Activated CD4-positive, alpha-beta T cell treated with anti-CD3 and anti-CD28 coated beads, Interleukin-2, amount 50 U/mL, for 48 hours (primary cell): ENCODE data around the gene IPO7.
"Not testable (repeated sequence)": the region's sequence is repeated elsewhere in the genome, so short reads cannot be mapped to it uniquely, and the experiment has no call there.

Experiments
- DNase-seq, 2 experiments: peaks; one replicate each; pipeline ENCODE4 v3.0.0-alpha.2; 2020

Gene IPO7

GRCh38 chr11:9399466-9399865, 15.0 kb downstream of the IPO7 start:
- DNase-seq: no peak

DNA sequence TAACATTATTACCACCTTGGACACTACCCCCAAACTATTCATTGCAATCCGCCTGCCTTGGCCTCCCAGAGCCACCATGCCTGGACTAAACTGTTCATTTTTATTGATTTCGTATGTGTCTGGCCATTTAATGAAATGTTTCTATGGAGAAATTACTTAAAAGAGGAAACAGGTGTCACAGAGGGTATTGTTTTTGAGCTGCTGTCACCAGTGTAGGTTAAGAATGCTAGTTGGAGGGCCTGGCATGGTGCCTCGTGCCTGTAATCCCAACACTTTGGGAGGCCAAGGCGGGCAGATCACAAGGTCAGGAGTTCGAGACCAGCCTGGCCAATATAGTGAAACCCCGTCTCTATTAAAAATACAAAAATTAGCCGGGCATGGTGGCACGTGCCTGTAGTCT, 17.4 kb downstream of the IPO7 start:
- not testable (repeated sequence) for DNase-seq

GRCh38 chr11:9428706-9429105, 44.3 kb downstream of the IPO7 start:
- no peak for DNase-seq

DNA sequence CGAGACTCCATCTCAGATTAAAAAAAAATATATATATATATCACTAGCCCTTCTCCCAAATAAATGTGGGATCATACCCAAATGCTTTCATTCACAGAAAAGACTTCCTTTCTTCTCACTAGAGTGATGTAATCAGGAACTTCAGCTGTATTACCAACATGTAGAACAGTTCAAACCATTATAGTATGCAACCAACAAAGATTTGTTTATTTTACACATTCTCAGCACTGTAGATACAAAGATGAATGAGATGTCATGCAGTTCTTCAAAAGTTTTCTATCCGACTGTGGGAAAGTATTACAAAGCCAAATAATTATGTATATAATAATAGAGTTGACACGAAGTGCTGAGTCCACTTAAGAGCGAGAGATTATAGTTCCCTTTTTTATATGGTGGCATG, 54.2 kb downstream of the IPO7 start:
- no peak for DNase-seq

DNA sequence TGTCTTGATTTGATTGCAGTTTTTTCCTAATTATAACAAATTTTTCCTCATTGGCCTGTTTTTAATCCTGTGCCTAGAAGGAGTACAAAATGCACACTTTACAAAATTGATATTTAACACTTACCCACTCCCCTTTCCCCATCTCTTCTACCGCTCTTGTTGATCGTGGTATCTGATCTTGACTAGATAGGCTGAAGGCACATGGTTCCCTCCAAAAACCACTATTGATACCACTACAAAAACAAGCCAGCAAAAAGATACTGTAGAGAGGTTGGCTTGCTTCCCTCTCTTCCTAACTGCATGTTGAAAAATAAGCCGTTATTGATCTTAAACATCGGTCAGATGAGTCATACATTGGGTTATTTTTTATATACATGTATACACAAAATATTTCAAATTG, 61.8 kb downstream of the IPO7 start:
- DNase-seq: no peak

GRCh38 chr11:9448576-9449352, 64.3 kb downstream of the IPO7 start:
- DNase-seq: no peak

DNA sequence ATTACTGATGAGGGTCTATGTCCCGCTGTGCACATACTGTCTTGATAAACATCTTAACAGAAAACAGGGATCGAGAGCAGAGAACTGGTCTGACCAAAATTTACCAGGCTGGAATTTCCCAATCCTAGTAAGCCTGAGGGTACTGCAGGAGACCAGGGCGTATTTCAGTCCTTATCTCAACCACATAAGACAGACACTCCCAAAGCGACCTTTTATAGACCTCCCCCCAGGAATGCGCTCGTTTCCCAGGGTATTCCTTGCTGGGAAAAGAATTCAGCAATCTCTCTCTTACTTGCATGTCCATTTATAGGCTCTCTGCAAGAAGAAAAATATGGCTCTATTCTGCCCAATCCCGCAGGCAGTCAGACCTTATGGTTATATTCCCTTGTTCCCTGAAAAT, 67.6 kb downstream of the IPO7 start:
- DNase-seq: not testable (repeated sequence)

GRCh38 chr11:9455722-9456121, 71.3 kb downstream of the IPO7 start:
- DNase-seq: no peak

GRCh38 chr11:9459667-9460321, 75.3 kb downstream of the IPO7 start:
- peak; percentile 38 to 51 for DNase-seq

DNA sequence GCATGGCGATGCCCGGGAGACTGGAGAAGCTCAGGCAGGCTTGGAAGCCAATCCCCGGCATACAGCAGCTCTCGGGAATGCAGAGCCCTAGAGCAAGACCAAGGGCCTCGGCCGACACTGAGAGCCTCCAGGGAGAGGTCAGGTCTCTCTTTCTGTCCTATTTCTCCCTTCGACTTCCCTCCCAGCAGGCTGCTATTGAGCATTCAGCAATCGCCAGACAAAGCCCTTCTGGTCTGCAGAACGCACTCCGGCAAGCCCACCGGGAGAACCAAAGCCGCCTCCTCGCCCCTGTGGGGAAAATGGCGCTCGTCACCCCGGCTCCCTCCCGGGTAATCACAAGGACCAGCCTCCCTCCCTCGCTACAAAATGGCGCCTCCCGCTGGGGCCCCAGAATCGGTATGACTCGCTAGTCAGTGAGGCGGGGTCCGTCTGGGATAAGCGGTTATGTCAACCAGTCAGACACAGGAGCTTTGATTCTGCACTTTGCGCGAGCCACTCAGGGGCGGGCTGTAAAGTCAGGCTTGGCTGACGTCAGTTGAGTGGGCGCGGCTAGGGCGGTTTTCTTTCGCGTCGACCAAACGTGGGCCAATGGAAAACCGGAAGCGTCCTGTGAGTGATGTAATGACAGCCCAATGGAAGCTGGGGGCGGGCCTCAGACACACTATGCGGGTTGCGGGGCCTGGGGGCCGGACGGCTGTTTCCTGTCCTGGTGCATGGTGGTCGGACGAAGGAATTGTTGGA, 76.0 kb downstream of the IPO7 start, which contains the start of gene ZNF143:
TSS of gene ZNF143 (plus strand) at position 691 of the 741 bp plus-strand sequence. CDS start 10,297 bp downstream, outside the sequence.
- DNase-seq: peak; percentile 100

- DNase-seq: peak; percentile 73 to 78
These were observed 76.8 kb downstream of the IPO7 start for GRCh38 chr11:9461063-9461759.

DNA sequence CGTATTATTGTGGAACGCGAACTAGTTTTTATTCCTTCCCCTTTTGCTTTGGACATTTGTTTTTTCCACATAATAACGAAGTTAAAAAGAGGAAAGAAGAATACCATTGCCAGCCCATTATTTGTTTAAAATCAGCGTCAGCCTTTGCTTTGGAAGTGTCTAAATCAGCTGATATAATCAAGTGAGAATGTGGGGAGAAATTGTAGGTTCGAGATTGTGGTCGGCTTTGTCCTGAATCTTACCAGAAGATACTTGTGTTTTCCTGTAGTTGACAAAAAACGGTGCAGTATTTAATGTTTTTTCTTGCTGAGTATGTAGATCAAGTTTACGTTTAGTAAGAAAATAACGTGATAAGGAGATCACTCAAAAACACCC, 77.3 kb downstream of the IPO7 start:
- no peak for DNase-seq

- DNase-seq: no peak
These were observed 77.8 kb downstream of the IPO7 start for GRCh38 chr11:9462172-9462799.

DNA sequence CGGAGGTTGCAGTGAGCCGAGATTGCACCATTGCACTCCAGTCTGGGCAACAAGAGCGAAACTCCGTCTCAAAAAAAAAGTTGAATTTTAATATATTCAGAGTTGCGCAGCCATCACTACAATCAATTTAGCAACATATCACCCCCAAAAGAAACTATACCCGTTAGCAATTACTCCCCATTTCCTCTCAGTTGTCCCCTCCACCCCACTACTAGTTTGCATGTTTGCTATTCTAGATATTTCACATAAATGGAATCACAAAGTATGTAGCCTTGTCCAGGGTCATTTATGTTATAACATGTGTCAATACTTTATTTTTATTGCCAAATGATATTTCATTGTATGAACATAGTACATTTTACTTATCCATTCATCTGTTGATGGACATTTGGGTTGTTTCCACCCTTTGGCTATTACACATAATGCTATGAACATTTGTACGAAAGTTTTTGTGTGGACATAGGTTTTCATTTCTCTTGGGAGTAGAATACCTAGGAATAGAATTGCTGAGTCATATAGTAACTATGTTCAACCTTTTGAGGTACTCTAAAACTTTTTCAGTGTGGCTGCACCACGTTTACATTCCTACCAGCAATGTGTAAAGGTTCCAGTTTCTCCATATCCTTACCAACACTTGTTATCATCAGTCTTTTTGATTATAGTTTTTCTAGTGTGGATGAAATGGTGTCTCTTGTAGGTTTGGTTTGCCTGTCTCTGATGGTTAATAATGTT, 78.5 kb downstream of the IPO7 start:
- DNase-seq: no peak

- no peak for DNase-seq
These were observed 86.3 kb downstream of the IPO7 start for GRCh38 chr11:9470765-9471164.

GRCh38 chr11:9473408-9473807, 89.0 kb downstream of the IPO7 start:
- no peak for DNase-seq

DNA sequence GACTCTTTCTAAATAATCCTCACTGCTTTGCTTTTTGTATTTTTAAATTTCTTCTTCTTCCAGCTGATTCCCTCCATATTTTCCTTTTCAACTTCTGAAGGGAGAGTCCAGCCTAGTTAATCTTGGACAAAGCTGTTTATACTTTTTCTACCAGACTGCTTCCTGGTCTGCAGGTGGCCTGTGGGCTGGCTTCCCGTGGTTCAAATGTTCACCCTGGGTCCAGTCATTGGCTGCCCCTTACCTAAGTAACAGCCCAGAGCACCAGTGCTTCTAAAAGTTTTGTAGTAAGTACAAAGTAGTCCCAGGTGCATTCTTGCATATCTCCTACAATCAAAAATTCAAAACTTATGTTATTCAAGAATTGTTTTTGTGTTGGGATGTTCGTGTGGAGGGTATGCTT, 95.4 kb downstream of the IPO7 start:
- no peak for DNase-seq

DNA sequence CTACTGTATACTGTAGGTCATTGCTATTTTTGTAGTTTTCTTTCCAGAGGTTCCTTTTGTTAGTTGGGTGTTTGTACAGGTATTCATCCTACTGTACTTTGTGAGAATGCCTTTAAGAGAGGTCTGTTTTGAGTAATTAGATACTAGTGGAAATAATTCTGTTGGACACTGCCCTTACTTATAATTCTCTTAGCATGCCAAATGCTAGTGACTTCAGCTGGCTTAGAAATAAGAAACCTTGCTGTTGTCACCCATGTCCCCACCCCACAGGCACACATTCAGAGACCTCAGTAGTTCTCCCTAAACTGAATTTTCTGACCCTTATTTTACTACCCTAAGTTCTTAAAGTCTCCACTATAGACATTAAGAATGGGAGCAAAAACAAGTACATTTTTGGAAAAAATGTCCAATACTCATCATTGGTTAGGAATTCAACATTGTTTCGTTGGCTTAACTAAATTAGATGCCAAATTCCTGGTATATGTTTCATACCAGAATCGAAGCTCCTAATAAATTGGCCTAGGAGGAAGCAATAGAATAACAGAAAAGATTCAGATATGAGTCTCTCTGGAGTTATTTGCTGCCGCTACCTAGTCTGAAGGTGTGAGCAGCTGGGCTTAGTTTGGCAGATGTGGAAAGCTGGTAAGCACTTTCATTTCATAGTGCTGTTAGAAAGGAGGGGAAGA, 104.8 kb downstream of the IPO7 start:
- no peak for DNase-seq

DNA sequence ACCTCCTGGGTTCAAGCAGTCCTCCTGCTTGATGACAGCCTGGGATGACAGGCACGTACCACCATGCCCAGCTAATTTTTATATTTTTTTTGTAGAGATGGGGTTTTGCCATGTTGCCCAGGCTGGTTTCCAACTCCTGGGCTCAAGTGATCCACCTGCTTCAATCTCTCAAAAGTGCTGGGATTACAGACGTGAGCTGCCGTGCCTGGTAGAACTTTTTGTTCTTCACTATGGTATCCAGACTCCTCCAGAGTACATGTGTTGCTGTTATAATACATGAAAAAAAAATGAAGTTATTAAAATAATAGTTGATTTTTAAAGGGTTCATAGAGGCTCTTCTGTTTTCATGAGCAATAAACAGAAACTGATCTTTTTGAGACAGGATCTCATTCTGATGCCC, 105.9 kb downstream of the IPO7 start:
- DNase-seq: no peak

DNA sequence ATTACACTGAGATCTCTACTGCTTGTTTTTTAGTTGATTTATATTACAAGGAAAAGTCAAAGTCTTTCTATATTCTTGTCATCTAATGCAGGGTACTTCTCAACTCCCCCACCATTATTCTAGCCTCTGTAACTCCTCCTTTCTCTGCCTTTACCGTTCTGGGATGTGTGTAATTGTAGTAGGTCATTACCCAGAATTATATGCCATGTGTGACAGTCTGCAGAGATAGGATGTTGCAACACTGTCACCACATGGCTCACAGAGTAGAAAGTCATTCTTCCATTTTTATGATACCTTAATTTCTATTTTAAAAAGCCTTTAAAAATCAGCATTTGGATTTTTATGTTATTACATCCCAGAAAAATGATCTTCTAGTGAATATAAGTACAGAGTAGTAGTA, 109.0 kb downstream of the IPO7 start:
- no peak for DNase-seq

GRCh38 chr11:9494316-9494715, 109.9 kb downstream of the IPO7 start:
- DNase-seq: no peak
